Astrocyte (in vitro differentiated cells and primary cell): ENCODE results near the gene E4F1.

Experiments
- CTCF ChIP-seq: IDR thresholded peaks from 2 replicates; pipeline ENCODE4 v1.5.1; 2011; ENCODE audit warnings: low read depth, mild to moderate bottlenecking, inconsistent platforms, low read length, moderate library complexity; ENCODE audit not compliant: insufficient read depth
- EZH2 ChIP-seq: IDR thresholded peaks from 2 replicates; pipeline ENCODE4 v1.6.1; 2012; ENCODE audit warnings: mild to moderate bottlenecking, low read length, inconsistent platforms; ENCODE audit not compliant: insufficient read depth

- no peak for TF ChIP-seq CTCF
- no peak for TF ChIP-seq EZH2
These were observed 11.5 kb upstream of the E4F1 start for GRCh38 chr16:2211923-2212347.
